Endothelial cell of umbilical vein (primary cell): ENCODE data around the gene MATN4. TPM values are rescaled to one million over a fixed set of nuclear protein-coding genes. Genes with fewer than 3 reads are reported as not detected.

Source experiments
- BruUV-seq: library from RNA; stranded (reverse); fragments of 400-500 nt; replicated peaks from 2 replicates; lab custom pipeline; 2021; lab: Mats Ljungman, UMichigan
- CTCF ChIA-PET: fragments of 300-600, 350-600 bp; sonication (Branson Sonifier 250); formaldehyde crosslinking; loops from one replicate; lab custom pipeline; 2021; ENCODE audit warnings: antibody characterized with exemption, inconsistent platforms; lab: Charles Lee
- POLR2A ChIA-PET: fragments of 300-600, 350-600 bp; sonication (Branson Sonifier 250); formaldehyde crosslinking; loops from one replicate; lab custom pipeline; 2021; ENCODE audit warnings: antibody characterized with exemption, inconsistent platforms; lab: Charles Lee
- DNase-seq: peaks from one replicate; pipeline ENCODE4 v3.0.0-alpha.2; 2011; ENCODE audit warnings: low read depth, low spot score
- FAIRE-seq: peaks from 2 replicates; lab custom pipeline; 2011; peaks lifted over from hg19 to GRCh38; lab: Jason Lieb, UNC
- H2AFZ ChIP-seq: 2 replicates; pipeline ENCODE4 v1.6.0; 2012; ENCODE audit warnings: low read depth, low read length, control low read depth, inconsistent platforms
- H3K27ac ChIP-seq: 2 replicates; pipeline ENCODE4 v1.5.1; 2011; ENCODE audit warnings: low read depth, mild to moderate bottlenecking, control low read depth, low read length, moderate library complexity; ENCODE audit not compliant: insufficient read depth
- H3K27me3 ChIP-seq, 2 experiments: 2 replicates each; pipeline versions ENCODE4 v1.6.0 to v1.6.1; 2011; ENCODE audit warnings: low read length in 2 of 2, mixed read lengths in 1 of 2; ENCODE audit not compliant: control insufficient read depth in 2 of 2, insufficient read depth in 2 of 2
- H3K36me3 ChIP-seq, 2 experiments: 2 replicates in 1 of 2; 3 replicates in 1 of 2; pipeline ENCODE4 v1.5.1; 2011; ENCODE audit warnings: low read length in 2 of 2, mild to moderate bottlenecking in 1 of 2, moderate library complexity in 1 of 2; ENCODE audit not compliant: control insufficient read depth in 2 of 2, insufficient read depth in 2 of 2; ENCODE audit errors: extremely low read depth in 1 of 2
- H3K4me1 ChIP-seq: 3 replicates; pipeline ENCODE4 v1.5.1; 2011; ENCODE audit warnings: mild to moderate bottlenecking, low read length; ENCODE audit not compliant: control insufficient read depth, insufficient read depth; ENCODE audit errors: extremely low read depth
- H3K4me2 ChIP-seq: 2 replicates; pipeline ENCODE4 v1.6.1; 2011; ENCODE audit warnings: low read length, control low read depth, mixed read lengths; ENCODE audit not compliant: insufficient read depth
- H3K4me3 ChIP-seq, 3 experiments: fragments of 200-600 bp in 1 of 3; sonication (generic), shearing (Covaris generic) in 1 of 3; replicated peaks in 1 of 3; 2 replicates each; pipeline ENCODE4 v1.5.1; 2011 to 2016; ENCODE audit warnings: control low read depth in 3 of 3, low read length in 3 of 3, mild to moderate bottlenecking in 2 of 3, inconsistent platforms in 1 of 3, low read depth in 1 of 3, moderate library complexity in 1 of 3; ENCODE audit not compliant: insufficient read depth in 1 of 3
- H3K79me2 ChIP-seq: 2 replicates; pipeline ENCODE4 v1.6.0; 2012; ENCODE audit warnings: low read length, inconsistent platforms; ENCODE audit not compliant: control insufficient read depth, insufficient read depth
- H3K9ac ChIP-seq: replicated peaks from 2 replicates; pipeline ENCODE3; 2011; ENCODE audit warnings: low read length, control low read depth; ENCODE audit not compliant: insufficient read depth; ENCODE audit errors: extremely low read depth
- H3K9me1 ChIP-seq: replicated peaks from 3 replicates; pipeline ENCODE4 v1.6.0; 2011; ENCODE audit warnings: mild to moderate bottlenecking, low read length; ENCODE audit not compliant: control insufficient read depth, insufficient read depth; ENCODE audit errors: extremely low read depth
- H3K9me3 ChIP-seq: replicated peaks from 2 replicates; pipeline ENCODE4 v1.5.1; 2012; ENCODE audit warnings: low read length, inconsistent platforms; ENCODE audit not compliant: control insufficient read depth, insufficient read depth
- H4K20me1 ChIP-seq: replicated peaks from 2 replicates; pipeline ENCODE3; 2011; ENCODE audit warnings: mild to moderate bottlenecking, low read length; ENCODE audit not compliant: control insufficient read depth, insufficient read depth; ENCODE audit errors: extremely low read depth
- CTCF ChIP-seq, 2 donors: IDR thresholded peaks; 1 replicate in 1 of 2; 2 replicates in 1 of 2; pipeline ENCODE4 v1.5.1; 2011; ENCODE audit warnings: low read length in 2 of 2, mild to moderate bottlenecking in 2 of 2, moderate library complexity in 2 of 2, control low read depth in 1 of 2, inconsistent platforms in 1 of 2, low read depth in 1 of 2; ENCODE audit not compliant: insufficient read depth in 1 of 2; ENCODE audit errors: extremely low read depth in 1 of 2
- EZH2 ChIP-seq: IDR thresholded peaks from 2 replicates; pipeline ENCODE4 v1.6.1; 2012; ENCODE audit warnings: borderline replicate concordance, low read depth, mild to moderate bottlenecking, moderate library complexity, low read length, inconsistent platforms; ENCODE audit not compliant: severe bottlenecking
- FOS ChIP-seq: IDR thresholded peaks from 2 replicates; pipeline ENCODE4 v1.6.1; 2011; ENCODE audit warnings: mild to moderate bottlenecking, low read length, moderate library complexity, borderline replicate concordance; ENCODE audit not compliant: insufficient read depth
- GATA2 ChIP-seq: IDR thresholded peaks from 2 replicates; pipeline ENCODE4 v1.7.0; 2011; ENCODE audit warnings: low read depth, mild to moderate bottlenecking, moderate library complexity, mixed read lengths, low read length; ENCODE audit not compliant: insufficient read length, insufficient read depth
- JUN ChIP-seq: IDR thresholded peaks from 2 replicates; pipeline ENCODE4 v1.6.1; 2011; ENCODE audit warnings: borderline replicate concordance, low read depth; ENCODE audit not compliant: insufficient read length, insufficient read depth
- MYC ChIP-seq: IDR thresholded peaks from one replicate; pipeline ENCODE4 v1.6.1; 2011; ENCODE audit warnings: mild to moderate bottlenecking, low read depth, low read length
- POLR2A ChIP-seq: IDR thresholded peaks from 2 replicates; pipeline ENCODE4 v1.6.1; 2012; ENCODE audit warnings: low read depth, mild to moderate bottlenecking, control low read depth, low read length
- POLR2AphosphoS5 ChIP-seq: IDR thresholded peaks from 2 replicates; pipeline ENCODE4 v1.6.1; 2012; ENCODE audit warnings: low read depth, mild to moderate bottlenecking, control low read depth, low read length, moderate library complexity; ENCODE audit not compliant: insufficient read depth
- dilution Hi-C: fragments of 300-500 bp; cut with MboI; formaldehyde crosslinking; loops from one replicate; pipeline ENCODE4 v1.15.0; 2019; ENCODE audit warnings: low sequenced_read_pairs; ENCODE audit not compliant: extremely low pct_ligation_motif_present
- intact Hi-C: fragments of 100-400 bp; cut with micrococcal nuclease; formaldehyde crosslinking; loops from one replicate; pipeline ENCODE4 v1.10.0; 2022
- polyA plus RNA-seq, 4 experiments: library from polyadenylated mRNA; depleted of rRNA in 3 of 4; stranded (reverse) in 3 of 4; unstranded in 1 of 4; fragments of >200 nt; gene quantifications; 2 replicates each; pipeline versions ENCODE4 v1.2.1 to v1.2.3, GENCODE V29; 2011 to 2012; ENCODE audit warnings: missing spikeins in 1 of 4
- total RNA-seq: library from RNA; stranded (reverse); gene quantifications from 2 replicates; pipeline ENCODE4 v1.2.3, GENCODE V29; 2021
- TF ChIP-seq, protein P1 (sequence below): IDR thresholded peaks from 2 replicates; pipeline ENCODE4 v1.6.1; 2011; ENCODE audit not compliant: insufficient read depth, insufficient read length

MATN4 gene
- total and polyA plus RNA-seq, 2 donors (not counting 3 experiments of a cell fraction or from before 2014, with no cell fraction given): 0.10 TPM; not detected in 1

DNA sequence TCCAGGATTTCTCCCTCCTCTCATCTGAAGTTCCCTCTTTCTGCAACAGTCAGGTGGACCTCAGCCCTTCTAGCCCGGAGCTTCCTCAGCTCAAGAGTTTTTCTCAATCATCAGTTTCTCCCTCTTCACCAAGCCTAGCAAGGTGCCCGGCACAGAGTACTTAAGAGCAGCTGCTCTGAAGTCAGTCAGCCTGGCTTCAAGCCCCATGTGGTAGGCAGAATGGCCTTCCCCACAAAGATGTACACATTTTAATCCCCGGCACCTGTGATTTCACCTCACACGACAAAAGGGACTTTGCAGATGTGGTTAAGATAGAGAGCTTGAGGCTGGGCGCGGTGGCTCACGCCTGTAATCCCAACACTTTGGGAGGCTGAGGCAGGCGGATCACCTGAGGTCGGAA, 16.6 kb downstream of the MATN4 start:
- Histone ChIP-seq H3K36me3 (no peaks in the 10 kb centered on the region), H2AFZ (no peak overlapping the region), H3K9me1 (no peaks in the 10 kb centered on the region), H3K79me2 (no peaks in the 10 kb centered on the region), H3K9ac (no peak overlapping the region), H3K4me2 (no peak overlapping the region), H3K9me3 (no peaks in the 10 kb centered on the region), H3K27ac (no peak overlapping the region), H4K20me1 (no peaks in the 10 kb centered on the region), H3K4me1 (peaks cover 9% of the 10 kb centered on the region), H3K27me3 (peaks cover 0 to 8% of the 10 kb centered on the region in 2 experiments), H3K4me3 (no peak overlapping the region)
- intact Hi-C loops: loop anchor here (1.0 to 10.0 kb wide), 8 partner anchors 54 to 407 kb away; partner anchors contain the start of genes PABPC1L and YWHAB
- CTCF ChIA-PET: interaction anchor here (0.6 to 6.9 kb wide), 33 partner anchors 10 to 544 kb away, joined by 3 to 169 read pairs (median 6); partner anchors contain the start of genes KCNS1, SDC4, SLPI and TOMM34
- DNase-seq (no peak), FAIRE-seq (no peak)
- BruUV-seq: no TSS peak
- TF ChIP-seq, protein P1, sequence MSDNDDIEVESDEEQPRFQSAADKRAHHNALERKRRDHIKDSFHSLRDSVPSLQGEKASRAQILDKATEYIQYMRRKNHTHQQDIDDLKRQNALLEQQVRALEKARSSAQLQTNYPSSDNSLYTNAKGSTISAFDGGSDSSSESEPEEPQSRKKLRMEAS: no peak
- TF ChIP-seq POLR2AphosphoS5 (no peak), CTCF (IDR thresholded peaks at IDR 0.05; ENCODE audit: extremely low read depth in 1 of 2, insufficient read depth in 1 of 2, low read depth in 1 of 2, low read length in 2 of 2) (no peak), EZH2 (no peak), FOS (no peak), JUN (no peak), POLR2A (no peak), MYC (no peak), GATA2 (no peak)
- dilution Hi-C loops: no loop called here
- POLR2A ChIA-PET: no interaction called here
